ENCODE data around the gene TIPRL. TPM values are rescaled to one million over a fixed set of nuclear protein-coding genes. Genes with fewer than 3 reads are reported as not detected.
"Not testable (repeated sequence)": the region's sequence is repeated elsewhere in the genome, so short reads cannot be mapped to it uniquely, and the experiment has no call there.

Gene TIPRL
- total and polyA plus RNA-seq, 8 donors = 10.8 to 229 (median 16.6) TPM

DNA sequence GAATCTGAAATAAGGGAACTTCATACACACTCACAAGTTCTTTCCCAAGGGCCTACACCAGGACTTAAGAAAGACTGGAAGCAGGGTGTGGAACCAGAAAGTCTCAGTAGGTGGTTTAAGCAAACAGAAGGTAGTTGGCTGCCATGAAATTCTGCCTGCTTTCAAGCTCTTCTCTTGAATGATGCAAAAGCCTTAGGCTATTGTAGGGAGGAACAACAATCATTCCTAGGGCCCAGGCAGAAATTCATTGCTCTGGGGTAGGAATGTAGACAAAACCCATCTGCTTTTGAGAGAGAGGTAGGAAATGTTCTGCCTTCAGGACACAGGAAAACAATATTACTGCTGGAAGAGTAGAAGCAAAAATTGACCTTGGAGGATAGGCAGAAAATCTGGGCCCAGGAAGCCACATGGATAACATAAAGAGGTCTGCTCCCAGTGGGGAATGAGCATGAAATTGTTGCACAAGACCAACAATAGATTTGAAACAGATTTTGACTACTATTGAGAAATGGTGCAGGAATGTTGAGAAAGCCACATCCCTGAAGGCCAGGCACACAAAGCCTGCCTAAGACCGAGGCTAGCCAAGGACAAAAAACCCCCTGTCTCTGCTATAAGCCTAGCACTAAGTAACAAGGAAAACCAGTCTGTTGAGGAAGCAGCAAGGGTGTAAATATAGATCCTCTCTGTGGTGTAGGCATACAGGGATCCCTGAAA, 24.3 kb downstream of the TIPRL start:
- intact Hi-C loops (cut with DNase I; ENCODE audit: low total_unique reads) = no loop called here
- Histone ChIP-seq H3K36me3 (peaks cover 0 to 50% (median 41%) of the 10 kb centered on the region in 4 donors), H3K27me3 (no peaks in the 10 kb centered on the region), H3K27ac (no peak overlapping the region), H3K4me3 (no peak overlapping the region), H3K4me1 (no peaks in the 10 kb centered on the region), H3K9me3 (no peaks in the 10 kb centered on the region)
- TF ChIP-seq EP300 (IDR thresholded peaks at IDR 0.05) = no peak
- TF ChIP-seq POLR2A (IDR thresholded peaks at IDR 0.05) = no peak
- no peak for TF ChIP-seq POLR2AphosphoS5 (IDR thresholded peaks at IDR 0.05)
- TF ChIP-seq, protein P1, sequence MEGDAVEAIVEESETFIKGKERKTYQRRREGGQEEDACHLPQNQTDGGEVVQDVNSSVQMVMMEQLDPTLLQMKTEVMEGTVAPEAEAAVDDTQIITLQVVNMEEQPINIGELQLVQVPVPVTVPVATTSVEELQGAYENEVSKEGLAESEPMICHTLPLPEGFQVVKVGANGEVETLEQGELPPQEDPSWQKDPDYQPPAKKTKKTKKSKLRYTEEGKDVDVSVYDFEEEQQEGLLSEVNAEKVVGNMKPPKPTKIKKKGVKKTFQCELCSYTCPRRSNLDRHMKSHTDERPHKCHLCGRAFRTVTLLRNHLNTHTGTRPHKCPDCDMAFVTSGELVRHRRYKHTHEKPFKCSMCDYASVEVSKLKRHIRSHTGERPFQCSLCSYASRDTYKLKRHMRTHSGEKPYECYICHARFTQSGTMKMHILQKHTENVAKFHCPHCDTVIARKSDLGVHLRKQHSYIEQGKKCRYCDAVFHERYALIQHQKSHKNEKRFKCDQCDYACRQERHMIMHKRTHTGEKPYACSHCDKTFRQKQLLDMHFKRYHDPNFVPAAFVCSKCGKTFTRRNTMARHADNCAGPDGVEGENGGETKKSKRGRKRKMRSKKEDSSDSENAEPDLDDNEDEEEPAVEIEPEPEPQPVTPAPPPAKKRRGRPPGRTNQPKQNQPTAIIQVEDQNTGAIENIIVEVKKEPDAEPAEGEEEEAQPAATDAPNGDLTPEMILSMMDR (IDR thresholded peaks at IDR 0.05) = no peak
- WGBS, 5 donors = 76 to 100% (median 87%) methylated on average over 1 of the region's 1 CpG
- no peak for DNase-seq

DNA sequence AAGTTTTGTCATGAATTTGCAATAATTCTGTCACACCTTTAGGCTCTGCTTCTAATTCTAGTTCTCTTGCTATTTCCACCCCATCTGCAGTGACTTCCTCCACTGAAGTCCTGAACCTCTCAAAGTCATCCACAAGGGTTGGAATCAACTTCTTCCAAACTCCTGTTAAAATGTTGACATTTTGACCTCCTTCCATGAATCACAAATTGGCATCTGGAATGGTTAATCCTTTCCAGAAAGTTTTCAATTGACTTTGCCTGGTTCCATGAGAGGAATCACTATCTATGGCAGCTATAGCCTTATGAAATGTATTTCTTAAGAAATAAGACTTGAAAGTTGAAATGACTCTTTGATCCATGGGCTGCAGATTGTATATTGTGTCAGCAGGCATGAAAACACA, 27.3 kb downstream of the TIPRL start:
- no peak for DNase-seq
- peaks cover 0 to 5% (median 0%) of the 10 kb centered on the region in 4 donors for H3K9me3 ChIP-seq
- TF ChIP-seq POLR2AphosphoS5 (IDR thresholded peaks at IDR 0.05) = no peak
- no peak for TF ChIP-seq POLR2A (IDR thresholded peaks at IDR 0.05)
- TF ChIP-seq, protein P1 (IDR thresholded peaks at IDR 0.05) = no peak
- no peak for TF ChIP-seq EP300 (IDR thresholded peaks at IDR 0.05)
- intact Hi-C loops (cut with DNase I; ENCODE audit: low total_unique reads) = no loop called here
- H3K36me3 ChIP-seq = peaks cover 0 to 21% (median 13%) of the 10 kb centered on the region in 4 donors
- no peaks in the 10 kb centered on the region for H3K27me3 ChIP-seq
- no peak overlapping the region for H3K27ac ChIP-seq
- H3K4me3 ChIP-seq = no peak overlapping the region
- H3K4me1 ChIP-seq = no peaks in the 10 kb centered on the region

DNA sequence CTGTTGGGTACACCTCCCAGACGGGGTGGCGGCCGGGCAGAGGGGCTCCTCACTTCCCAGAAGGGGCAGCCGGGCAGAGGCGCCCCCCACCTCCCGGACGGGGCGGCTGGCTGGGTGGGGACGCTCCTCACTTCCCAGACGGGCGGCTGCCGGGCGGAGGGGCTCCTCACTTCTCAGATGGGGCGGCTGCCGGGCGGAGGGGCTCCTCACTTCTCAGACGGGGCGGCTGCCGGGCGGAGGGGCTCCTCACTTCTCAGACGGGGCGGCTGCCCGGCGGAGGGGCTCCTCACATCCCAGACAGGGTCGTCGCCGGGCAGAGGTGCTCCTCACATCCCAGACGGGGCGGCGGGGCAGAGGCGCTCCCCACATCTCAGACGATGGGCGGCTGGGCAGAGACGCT, 28.9 kb downstream of the TIPRL start:
- H3K27me3 ChIP-seq; intact Hi-C loops (cut with DNase I; ENCODE audit: low total_unique reads); H3K27ac ChIP-seq; DNase-seq; H3K4me3 ChIP-seq; H3K4me1 ChIP-seq: not testable (repeated sequence)
- H3K9me3 ChIP-seq = peaks cover 0 to 17% (median 11%) of the 10 kb centered on the region in 4 donors
- WGBS, 5 donors = 92 to 100% (median 95%) methylated on average over 6 to 31 of the region's 34 CpGs
- peaks cover 0 to 14% (median 6%) of the 10 kb centered on the region in 4 donors for H3K36me3 ChIP-seq

DNA sequence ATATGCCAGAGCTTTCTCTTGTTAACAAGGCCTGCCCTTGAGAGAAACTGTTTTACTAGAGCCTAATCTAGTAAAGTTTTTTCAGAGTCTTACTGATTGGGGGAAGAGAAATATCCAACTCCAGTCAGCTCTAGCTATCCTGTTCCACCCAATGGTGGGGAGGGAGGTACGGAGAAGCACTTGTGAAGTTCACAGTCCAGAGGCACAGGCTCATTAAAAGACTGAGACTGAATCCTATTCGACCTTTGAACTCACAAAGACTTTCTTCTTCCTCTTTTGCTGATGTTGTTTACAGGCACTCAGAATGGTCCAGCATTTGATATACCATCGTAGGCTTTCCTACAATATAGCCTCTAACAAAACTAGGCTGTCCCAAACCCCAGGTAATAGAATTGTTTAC, 31.6 kb downstream of the TIPRL start:
- Histone ChIP-seq H3K27ac (no peak overlapping the region), H3K4me3 (no peak overlapping the region), H3K4me1 (no peaks in the 10 kb centered on the region), H3K27me3 (no peaks in the 10 kb centered on the region), H3K36me3 (no peaks in the 10 kb centered on the region), H3K9me3 (peaks cover 0 to 23% (median 14%) of the 10 kb centered on the region in 4 donors)
- intact Hi-C loops (cut with DNase I; ENCODE audit: low total_unique reads) = no loop called here
- TF ChIP-seq, protein P1 (IDR thresholded peaks at IDR 0.05) = no peak
- TF ChIP-seq EP300 (IDR thresholded peaks at IDR 0.05) = no peak
- TF ChIP-seq POLR2AphosphoS5 (IDR thresholded peaks at IDR 0.05) = no peak
- TF ChIP-seq POLR2A (IDR thresholded peaks at IDR 0.05) = no peak
- DNase-seq = no peak
- WGBS, 5 donors = 84 to 95% (median 90%) methylated on average over 3 of the region's 3 CpGs

DNA sequence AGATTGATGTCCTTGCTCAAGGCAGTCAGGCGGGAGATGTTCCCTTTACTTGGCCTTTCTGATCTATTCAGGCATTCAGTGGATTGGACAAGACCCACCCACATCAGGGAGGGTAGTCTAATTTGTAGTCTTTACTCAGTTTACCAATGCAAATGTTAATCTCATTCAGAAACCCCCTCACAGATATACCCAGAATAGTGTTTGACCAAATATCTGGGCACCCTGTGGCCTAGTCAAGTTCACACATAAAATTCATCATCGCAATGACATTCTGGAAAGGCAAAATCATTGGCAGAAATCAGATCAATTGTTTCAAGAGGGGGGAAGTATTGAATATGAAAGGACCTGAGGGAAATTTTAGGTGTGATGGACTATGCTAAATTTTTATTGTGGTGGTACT, 34.6 kb downstream of the TIPRL start:
- no peaks in the 10 kb centered on the region for H3K36me3 ChIP-seq
- no peaks in the 10 kb centered on the region for H3K27me3 ChIP-seq
- no peak overlapping the region for H3K27ac ChIP-seq
- no peaks in the 10 kb centered on the region for H3K4me1 ChIP-seq
- DNase-seq = no peak
- WGBS, 5 donors = 93 to 100% (median 100%) methylated on average over 2 of the region's 2 CpGs
- TF ChIP-seq EP300 (IDR thresholded peaks at IDR 0.05) (no peak), POLR2AphosphoS5 (IDR thresholded peaks at IDR 0.05) (no peak), POLR2A (IDR thresholded peaks at IDR 0.05) (no peak)
- TF ChIP-seq, protein P1 (IDR thresholded peaks at IDR 0.05) = no peak
- no peak overlapping the region for H3K4me3 ChIP-seq
- H3K9me3 ChIP-seq = peaks cover 0 to 23% (median 14%) of the 10 kb centered on the region in 4 donors
- intact Hi-C loops (cut with DNase I; ENCODE audit: low total_unique reads) = no loop called here

Measured in stomach (tissue), 9 donors.